Activated naive CD4-positive, alpha-beta T cell treated with anti-CD3 and anti-CD28 coated beads for 36 hours (primary cell): Measurements from ENCODE around the gene SHD. TPM values are rescaled to one million over a fixed set of nuclear protein-coding genes. Genes with fewer than 3 reads are reported as not detected.
A peak's percentile ranks its signal among the peaks of the same experiment; 100 is the strongest.

ENCODE experiments used
- CTCF ChIA-PET: fragments of 350-600 bp; sonication (Branson Sonifier 250); formaldehyde crosslinking; loops from one replicate; lab custom pipeline; 2021; ENCODE audit warnings: antibody characterized with exemption; lab: Charles Lee
- DNase-seq: peaks from one replicate; pipeline ENCODE4 v3.0.0-alpha.2; 2020
- H3K27ac Mint-ChIP-seq: one replicate; pipeline ENCODE4 v1.8.0; 2021; ENCODE audit warnings: mild to moderate bottlenecking, mixed read lengths
- H3K27me3 Mint-ChIP-seq: one replicate; pipeline ENCODE4 v1.8.0; 2021; ENCODE audit warnings: low read depth, mixed read lengths
- H3K36me3 Mint-ChIP-seq: one replicate; pipeline ENCODE4 v1.8.0; 2021; ENCODE audit warnings: low read depth, mixed read lengths
- H3K4me1 Mint-ChIP-seq: one replicate; pipeline ENCODE4 v1.8.0; 2021; ENCODE audit warnings: low read depth, mixed read lengths
- H3K4me3 Mint-ChIP-seq: one replicate; pipeline ENCODE4 v1.8.0; 2021; ENCODE audit warnings: mild to moderate bottlenecking, moderate library complexity, mixed read lengths
- H3K9me3 Mint-ChIP-seq: one replicate; pipeline ENCODE4 v1.8.0; 2021; ENCODE audit warnings: mixed read lengths
- intact Hi-C: fragments of 100-400 bp; cut with micrococcal nuclease; formaldehyde crosslinking; loops from one replicate; pipeline ENCODE4 v1.15.1; 2023
- total RNA-seq, 2 experiments: library from RNA; stranded (reverse); gene quantifications; one replicate each; pipeline ENCODE4 v1.2.3, GENCODE V29; 2021

The SHD gene
- total RNA-seq, 2 experiments from 2014 or later = not detected

DNA sequence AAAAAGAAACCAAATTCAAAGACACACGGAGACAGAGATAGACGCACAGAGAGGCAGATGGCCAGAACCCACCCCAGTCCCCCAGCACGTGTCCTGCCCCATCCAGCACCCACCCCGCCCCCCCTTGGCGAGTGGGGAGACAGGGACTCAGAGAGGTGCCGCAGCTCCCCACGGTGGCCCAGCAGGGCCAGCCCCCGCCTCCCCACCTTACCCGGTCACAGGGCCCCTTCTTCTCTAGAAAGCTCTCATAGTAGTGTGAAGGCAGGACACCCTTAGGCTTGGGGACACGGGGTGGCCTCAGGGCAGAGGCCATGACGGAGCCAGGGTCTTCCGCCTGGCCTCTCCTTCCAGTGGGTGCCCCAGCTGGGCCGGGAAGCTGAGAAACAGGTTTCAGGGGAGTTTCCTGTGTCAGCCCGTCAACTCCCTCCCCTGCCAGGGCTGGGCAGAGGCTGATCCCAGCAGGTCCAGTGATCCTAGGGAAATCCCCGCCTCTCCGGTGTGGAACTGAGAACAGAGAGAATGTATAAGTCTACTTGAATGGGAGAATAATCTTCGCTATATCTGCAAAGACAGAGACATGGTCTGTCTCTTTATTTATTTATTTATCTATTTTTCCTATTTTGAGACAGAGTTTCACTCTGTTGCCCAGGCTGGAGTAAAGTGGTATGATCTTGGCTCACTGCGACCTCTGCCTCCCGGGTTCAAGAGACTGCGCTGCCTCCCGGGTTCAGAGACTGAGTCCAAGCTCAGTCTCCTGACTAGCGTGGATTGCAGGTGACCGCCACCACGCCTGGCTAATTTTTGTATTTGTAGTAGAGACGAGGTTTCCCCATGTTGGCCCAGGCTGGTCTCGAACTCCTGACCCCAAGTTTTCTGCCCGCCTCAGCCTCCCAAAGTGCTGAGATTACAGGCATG lies 59.6 kb downstream of the SHD start, which contains the start of gene STAP2:
Gene STAP2 (minus strand): TSS at position 387 of the 915 bp plus-strand sequence. CDS start 74 bp downstream, at position 313.
- peak; percentile 49 for DNase-seq
- CTCF ChIA-PET = interaction anchor here (0.6 to 2.9 kb wide), 6 partner anchors 10 to 72 kb away, joined by 3 to 14 read pairs (median 6); partner anchors contain the start of gene SH3GL1

More for the DNA sequence above, 59.6 kb downstream of the SHD start, which contains the start of gene STAP2:
- Mint-ChIP-seq H3K27ac (peak within 1 kb of the TSS; percentile 87), H3K27me3 (no peaks in the 10 kb centered on the region), H3K4me1 (peaks cover 18% of the 10 kb centered on the region), H3K36me3 (peaks cover 17% of the 10 kb centered on the region), H3K9me3 (no peaks in the 10 kb centered on the region), H3K4me3 (peak within 1 kb of the TSS; percentile 81)
- intact Hi-C loops = loop anchor here (1.0 kb wide), 1 partner anchor 71 kb away; no protein-coding TSS in a partner anchor

Other genes starting within 250 kb of the SHD start
- gene ZBTB7A, start 212.4 kb upstream of the SHD start, total RNA-seq = 10 to 100 TPM; 11.3 to 11.9 TPM
- 100 to 1,000 TPM; 101 to 103 TPM for gene MAP2K2, start 155.1 kb upstream of the SHD start, total RNA-seq
- gene CREB3L3, start 125.6 kb upstream of the SHD start, total RNA-seq = not detected
- 10 to 100 TPM; 20.0 to 20.1 TPM for gene SIRT6, start 96.7 kb upstream of the SHD start, total RNA-seq
- 1 to 10 TPM; 2.5 to 2.6 TPM for gene ANKRD24, start 96.6 kb upstream of the SHD start, total RNA-seq
- 10 to 100 TPM in 1 of 2 experiments, 1 to 10 TPM in 1; 7.8 to 11.8 TPM for gene EBI3, start 49.7 kb upstream of the SHD start, total RNA-seq
- gene YJU2, start 32.2 kb upstream of the SHD start, total RNA-seq = 10 to 100 TPM; 28.5 to 29.8 TPM
- 10 to 100 TPM; 19.9 to 21.2 TPM for gene TMIGD2, start 23.1 kb downstream of the SHD start, total RNA-seq
- gene FSD1, start 25.3 kb downstream of the SHD start, total RNA-seq = 10 to 100 TPM; 12.3 to 17.5 TPM
- gene STAP2, start 59.6 kb downstream of the SHD start, total RNA-seq = 10 to 100 TPM in 1 of 2 experiments, 1 to 10 TPM in 1; 8.1 to 10.7 TPM
- gene MPND, start 64.3 kb downstream of the SHD start, total RNA-seq = 10 to 100 TPM; 16.3 to 18.6 TPM
- 10 to 100 TPM; 31.7 to 32.1 TPM for gene SH3GL1, start 121.3 kb downstream of the SHD start, total RNA-seq
- gene CHAF1A, start 123.4 kb downstream of the SHD start, total RNA-seq = 10 to 100 TPM; 57.3 to 65.1 TPM
- gene UBXN6, start 178.5 kb downstream of the SHD start, total RNA-seq = 10 to 100 TPM; 28.7 to 36.2 TPM
- gene HDGFL2, start 193.0 kb downstream of the SHD start, total RNA-seq = 10 to 100 TPM; 43.0 to 43.5 TPM
- gene PLIN4, start 239.2 kb downstream of the SHD start, total RNA-seq = not detected